ENCODE data around the gene SEC24A.

- TF ChIP-seq CTCF (conservative IDR thresholded peaks at IDR 0.05; ENCODE audit: low read length) (no peak), EZH2phosphoT487 (IDR thresholded peaks at IDR 0.05; ENCODE audit: borderline replicate concordance, low read depth, low read length) (no peak)
These were observed 37.9 kb upstream of the SEC24A start for GRCh38 chr5:134610725-134611124.

Measured in OCI-LY7 (cell line).